ENCODE data around the gene ICAM5.

Gene ICAM5

DNA sequence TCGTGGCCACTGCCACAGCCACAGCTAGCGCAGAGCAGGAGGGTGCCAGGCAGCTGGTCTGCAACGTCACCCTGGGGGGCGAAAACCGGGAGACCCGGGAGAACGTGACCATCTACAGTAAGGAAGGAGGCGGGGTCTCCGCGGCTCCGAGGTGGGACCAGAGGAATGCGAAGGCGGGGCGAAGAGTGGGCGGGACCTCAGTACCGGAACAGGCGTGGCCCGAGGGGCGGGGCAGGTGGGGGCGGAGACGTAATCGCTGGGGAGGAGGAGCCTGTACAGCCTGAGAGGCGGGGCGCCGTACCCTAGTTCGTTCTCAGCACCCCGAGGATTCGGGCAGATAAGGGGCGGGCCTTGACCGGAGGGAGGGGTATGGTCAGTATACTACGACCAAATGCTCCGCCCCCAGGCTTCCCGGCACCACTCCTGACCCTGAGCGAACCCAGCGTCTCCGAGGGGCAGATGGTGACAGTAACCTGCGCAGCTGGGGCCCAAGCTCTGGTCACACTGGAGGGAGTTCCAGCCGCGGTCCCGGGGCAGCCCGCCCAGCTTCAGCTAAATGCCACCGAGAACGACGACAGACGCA lies 2.5 kb downstream of the ICAM5 start:
- DNase-seq (ENCODE audit: low read depth), result peak; percentile 56

DNA sequence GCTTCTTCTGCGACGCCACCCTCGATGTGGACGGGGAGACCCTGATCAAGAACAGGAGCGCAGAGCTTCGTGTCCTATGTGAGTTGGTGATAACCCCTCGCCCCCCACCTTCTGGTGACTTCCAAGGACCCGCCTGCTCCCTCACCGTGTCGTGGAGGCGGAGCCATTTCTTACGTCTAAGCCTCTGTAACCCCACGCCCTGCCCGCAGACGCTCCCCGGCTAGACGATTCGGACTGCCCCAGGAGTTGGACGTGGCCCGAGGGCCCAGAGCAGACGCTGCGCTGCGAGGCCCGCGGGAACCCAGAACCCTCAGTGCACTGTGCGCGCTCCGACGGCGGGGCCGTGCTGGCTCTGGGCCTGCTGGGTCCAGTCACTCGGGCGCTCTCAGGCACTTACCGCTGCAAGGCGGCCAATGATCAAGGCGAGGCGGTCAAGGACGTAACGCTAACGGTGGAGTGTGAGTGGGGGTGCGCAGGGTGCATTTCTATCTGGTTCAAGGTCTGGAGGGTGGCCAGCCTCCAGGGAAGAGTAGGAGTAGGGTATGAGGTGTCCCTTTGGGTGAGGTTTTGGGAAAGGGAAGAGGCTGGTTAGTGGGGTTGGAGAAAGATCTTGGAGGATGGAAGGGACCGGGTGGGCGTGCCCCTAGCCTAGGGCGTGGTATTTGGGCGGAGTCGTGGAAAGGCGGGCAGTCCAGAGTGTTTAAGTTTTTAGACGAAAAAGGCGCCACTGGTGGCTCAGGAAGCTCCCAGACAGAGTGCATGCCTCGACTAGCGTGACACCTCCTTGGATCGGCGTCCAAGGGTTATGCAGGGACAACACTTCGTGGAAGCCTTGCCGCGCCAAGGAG lies 3.3 kb downstream of the ICAM5 start:
- DNase-seq (ENCODE audit: low read depth), result no peak

DNA sequence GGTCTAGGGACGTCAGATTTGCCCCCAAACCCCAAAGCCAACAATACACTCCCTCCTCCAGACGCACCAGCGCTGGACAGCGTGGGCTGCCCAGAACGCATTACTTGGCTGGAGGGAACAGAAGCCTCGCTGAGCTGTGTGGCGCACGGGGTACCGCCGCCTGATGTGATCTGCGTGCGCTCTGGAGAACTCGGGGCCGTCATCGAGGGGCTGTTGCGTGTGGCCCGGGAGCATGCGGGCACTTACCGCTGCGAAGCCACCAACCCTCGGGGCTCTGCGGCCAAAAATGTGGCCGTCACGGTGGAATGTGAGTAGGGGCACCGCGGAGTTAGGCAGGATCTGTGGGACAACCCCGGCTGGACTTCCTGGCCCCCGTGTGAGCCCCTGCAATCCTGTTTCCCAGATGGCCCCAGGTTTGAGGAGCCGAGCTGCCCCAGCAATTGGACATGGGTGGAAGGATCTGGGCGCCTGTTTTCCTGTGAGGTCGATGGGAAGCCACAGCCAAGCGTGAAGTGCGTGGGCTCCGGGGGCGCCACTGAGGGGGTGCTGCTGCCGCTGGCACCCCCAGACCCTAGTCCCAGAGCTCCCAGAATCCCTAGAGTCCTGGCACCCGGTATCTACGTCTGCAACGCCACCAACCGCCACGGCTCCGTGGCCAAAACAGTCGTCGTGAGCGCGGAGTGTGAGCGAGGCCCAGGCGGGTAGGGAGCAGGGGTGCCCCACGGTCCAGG lies 4.0 kb downstream of the ICAM5 start:
- DNase-seq (ENCODE audit: low read depth), result no peak

- DNase-seq (ENCODE audit: low read depth), result no peak
These were observed 4.6 kb downstream of the ICAM5 start for GRCh38 chr19:10294368-10294697.

DNA sequence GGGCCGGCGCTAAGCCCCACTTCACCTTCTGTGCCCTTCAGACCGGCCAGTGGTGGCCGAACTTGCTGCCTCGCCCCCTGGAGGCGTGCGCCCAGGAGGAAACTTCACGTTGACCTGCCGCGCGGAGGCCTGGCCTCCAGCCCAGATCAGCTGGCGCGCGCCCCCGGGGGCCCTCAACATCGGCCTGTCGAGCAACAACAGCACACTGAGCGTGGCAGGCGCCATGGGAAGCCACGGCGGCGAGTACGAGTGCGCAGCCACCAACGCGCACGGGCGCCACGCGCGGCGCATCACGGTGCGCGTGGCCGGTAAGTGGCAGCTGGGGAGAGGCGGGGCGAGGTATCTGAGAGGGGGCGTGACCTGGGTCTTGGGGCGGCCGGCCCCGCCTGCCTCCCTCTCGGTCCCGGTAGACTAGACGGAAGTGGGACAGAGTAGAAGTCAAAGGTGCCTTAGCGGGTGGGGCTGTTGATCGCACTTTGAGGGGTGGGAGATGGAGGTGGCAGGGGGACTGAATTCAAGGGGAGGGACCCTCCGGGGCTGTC lies 5.6 kb downstream of the ICAM5 start:
- DNase-seq (ENCODE audit: low read depth), result no peak

- DNase-seq (ENCODE audit: low read depth), result no peak
These were observed 6.3 kb downstream of the ICAM5 start for GRCh38 chr19:10295847-10296591.

DNA sequence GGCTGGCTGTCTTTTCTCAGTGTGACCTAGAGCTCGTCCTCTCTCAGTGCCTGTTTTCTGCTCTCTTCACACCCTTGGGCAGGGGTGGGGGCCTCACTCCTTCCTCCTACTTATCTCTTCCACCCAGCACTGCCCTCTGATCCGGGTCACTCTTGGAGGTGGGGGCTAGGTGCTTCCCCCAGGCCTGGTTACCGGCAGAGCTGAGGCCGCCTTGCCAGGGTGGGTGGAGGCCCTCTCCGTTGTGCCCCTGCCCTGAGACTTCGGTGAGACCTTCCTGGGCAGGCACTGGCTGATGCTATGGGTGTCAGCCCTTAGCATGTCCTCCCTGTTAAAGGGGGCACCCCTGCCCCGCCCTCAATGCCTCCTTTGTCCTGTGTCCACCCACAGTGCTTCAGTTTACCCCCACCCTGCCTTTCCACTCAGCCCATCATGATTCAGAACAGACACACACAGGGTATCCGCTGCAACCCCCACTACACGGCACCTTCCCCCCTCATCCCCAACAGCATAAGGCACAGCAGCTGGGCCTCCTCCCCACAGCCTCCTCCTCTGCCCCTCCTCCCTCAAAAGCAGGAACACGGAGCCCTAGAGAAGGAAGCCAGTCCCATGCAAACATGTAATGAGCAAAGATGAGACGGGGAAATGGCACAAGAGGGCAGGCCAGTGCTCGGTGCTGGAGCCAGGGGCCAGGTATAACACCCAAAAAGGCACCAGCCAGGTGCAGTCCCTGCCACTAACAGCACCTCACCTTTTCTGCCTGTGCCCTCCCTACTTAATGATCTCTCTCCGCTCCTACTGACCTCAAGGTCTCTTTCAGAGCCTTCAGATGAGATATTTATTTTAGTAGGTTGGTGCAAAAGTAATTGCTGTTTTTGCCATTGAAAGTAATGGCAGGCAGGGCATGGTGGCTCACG lies 10.1 kb downstream of the ICAM5 start:
- no peak for DNase-seq (ENCODE audit: low read depth)

GRCh38 chr19:10305139-10305806 lies 15.5 kb downstream of the ICAM5 start:
- DNase-seq (ENCODE audit: low read depth), result no peak

- DNase-seq (ENCODE audit: low read depth), result no peak
These were observed 16.6 kb downstream of the ICAM5 start for GRCh38 chr19:10306327-10306726.

DNA sequence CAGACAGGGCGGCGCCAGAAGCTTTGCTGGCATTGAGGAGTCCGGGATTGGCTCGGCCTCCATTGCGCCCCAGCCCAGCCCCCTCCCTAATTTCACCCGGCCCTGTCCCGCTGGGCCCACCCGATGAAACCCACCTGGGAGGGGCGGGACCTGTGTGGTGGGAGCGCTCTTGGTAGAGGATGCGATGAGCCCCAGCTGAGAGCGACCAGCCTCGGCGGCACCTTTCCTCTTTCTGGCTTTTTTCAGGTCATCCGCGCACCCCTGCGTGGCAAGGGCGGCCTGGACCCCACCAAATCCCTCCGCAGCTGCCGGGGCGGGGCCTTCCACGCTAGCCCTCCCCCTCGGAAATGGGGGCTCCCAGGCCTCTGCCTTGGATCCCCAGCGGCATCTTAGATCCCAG lies 19.7 kb downstream of the ICAM5 start, which contains the start of gene ZGLP1:
Gene ZGLP1 (minus strand): TSS at position 393 of the 400 bp plus-strand sequence.
- no peak for DNase-seq (ENCODE audit: low read depth)

DNA sequence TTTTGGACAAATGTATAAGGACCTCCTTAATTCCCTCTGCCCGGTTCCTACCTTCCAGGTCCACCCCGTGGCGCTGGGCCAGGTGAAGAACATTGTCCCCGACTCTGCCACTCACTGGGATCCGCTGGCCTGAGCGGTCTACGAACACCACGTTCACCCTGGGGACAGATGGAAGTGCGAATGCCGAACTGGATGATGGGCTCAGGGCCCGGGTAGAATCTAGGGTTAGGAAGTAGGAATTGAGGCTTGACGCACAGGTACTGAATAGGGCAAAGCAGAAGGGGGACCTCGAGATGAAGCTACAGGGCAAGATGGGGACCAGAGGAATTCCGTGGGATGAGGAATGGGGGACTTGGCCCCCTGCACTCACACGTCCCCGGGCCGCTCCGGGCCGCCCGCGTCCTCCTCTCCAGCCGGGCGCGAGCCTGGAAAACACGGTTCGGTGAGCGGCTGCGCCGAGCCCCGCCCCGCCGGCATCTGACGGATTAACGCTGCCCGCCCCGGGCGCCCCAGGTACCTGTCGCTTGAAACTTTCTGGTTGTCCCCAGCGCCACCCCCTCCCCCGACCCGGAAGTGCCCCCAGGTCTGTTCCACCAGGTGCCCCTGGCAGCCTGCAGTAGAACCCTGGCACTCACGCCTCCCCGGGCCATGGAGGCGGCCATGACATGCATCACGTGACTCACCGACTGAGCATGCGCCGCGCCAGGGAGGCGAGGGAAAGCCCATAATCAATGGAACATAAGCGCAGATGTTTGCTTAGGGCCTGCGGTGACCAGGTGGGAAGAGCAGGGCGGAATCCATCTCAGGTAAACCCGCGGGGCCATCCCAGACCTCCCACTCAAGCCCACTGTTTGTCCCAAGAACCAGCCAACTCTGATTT lies 25.8 kb downstream of the ICAM5 start, which contains the start of gene FDX2:
Gene FDX2 (minus strand): TSS at position 681 of the 880 bp plus-strand sequence. CDS start 19 bp downstream, at position 662.
- peak; percentile 89 for DNase-seq (ENCODE audit: low read depth)

DNA sequence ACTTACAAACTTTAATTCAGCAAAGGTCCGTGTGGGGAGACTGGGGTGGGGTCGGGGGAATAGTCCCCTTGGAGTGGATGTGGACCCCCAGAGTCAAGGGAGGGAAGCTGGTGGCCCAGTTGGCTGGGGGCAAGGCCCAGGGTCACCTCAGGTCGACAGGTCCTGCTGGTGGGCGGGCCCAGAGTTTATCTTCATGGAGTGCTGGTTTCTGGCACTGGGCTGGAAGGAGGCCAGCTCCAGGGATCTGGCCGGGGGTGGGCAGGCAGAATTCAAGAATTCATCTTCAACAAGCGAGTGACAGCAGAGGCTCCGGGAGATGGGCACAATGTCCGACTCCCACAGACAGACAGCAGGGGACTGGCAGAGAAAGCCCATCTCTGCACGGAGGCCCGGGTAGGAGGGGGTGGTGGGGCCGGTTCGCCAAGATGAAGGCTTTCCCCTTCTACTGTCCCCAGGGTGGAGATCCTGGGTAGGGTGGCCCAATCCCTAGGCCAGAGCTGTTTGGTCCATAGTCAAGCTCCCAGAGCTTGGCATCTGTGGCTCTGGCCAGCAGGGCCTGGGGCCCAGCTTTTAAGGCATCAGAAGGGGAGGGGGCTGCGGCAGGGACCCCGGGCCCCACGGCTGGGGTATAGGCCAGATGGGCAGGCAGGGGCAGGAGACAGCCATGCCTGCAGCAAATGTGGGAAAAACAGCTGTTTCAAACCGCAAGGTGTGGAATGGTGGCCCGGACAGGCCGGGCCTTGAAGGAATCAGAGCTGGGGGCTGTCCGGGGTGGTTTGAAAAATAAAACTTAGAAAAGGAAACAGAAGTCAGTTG lies 26.7 kb downstream of the ICAM5 start:
- DNase-seq (ENCODE audit: low read depth), result no peak

DNA sequence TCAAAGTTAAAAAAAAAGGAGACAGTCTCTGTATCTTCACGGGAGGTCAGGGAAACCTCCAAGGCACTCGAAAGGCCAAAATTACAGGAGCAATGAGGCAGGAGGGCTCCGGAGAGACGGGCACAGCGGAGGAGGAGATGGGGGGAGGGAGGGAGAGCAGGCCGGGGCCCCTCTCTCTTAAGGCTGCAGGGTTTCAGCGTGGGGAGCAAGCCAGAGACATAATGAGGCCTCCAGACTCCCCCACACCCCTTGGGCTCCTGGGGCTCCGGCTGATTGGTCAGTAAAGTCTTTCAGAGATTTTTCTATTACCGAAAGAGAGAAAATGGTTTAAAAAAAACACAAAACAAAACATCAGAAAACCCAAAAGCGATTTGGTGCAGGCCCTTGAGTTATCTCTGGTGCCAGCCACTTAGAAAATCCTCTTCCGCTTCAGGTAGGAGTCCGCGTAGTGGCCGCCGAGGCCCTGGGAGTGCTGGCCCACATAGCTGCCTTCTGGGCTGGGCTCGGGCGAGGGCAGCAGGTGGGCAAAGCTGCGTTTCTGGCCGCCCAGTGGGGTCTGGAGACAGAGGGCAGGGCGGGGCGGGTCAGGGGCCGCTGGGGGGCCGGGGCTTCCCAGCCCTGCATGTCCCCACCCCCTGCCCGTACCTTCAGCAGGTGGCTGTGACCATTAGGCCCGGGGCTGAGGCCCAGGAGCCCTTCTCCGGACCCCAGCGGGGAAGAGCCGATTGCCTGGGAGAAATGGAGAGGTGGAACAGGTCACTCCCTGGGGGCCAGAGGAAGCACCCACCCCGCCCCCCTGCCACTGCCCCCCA lies 27.5 kb downstream of the ICAM5 start:
- no peak for DNase-seq (ENCODE audit: low read depth)

- DNase-seq (ENCODE audit: low read depth), result no peak
These were observed 28.2 kb downstream of the ICAM5 start for GRCh38 chr19:10317857-10318462.

GRCh38 chr19:10318807-10319682 lies 29.3 kb downstream of the ICAM5 start:
- no peak for DNase-seq (ENCODE audit: low read depth)
